ENCODE results near the gene FARSB.

DNA sequence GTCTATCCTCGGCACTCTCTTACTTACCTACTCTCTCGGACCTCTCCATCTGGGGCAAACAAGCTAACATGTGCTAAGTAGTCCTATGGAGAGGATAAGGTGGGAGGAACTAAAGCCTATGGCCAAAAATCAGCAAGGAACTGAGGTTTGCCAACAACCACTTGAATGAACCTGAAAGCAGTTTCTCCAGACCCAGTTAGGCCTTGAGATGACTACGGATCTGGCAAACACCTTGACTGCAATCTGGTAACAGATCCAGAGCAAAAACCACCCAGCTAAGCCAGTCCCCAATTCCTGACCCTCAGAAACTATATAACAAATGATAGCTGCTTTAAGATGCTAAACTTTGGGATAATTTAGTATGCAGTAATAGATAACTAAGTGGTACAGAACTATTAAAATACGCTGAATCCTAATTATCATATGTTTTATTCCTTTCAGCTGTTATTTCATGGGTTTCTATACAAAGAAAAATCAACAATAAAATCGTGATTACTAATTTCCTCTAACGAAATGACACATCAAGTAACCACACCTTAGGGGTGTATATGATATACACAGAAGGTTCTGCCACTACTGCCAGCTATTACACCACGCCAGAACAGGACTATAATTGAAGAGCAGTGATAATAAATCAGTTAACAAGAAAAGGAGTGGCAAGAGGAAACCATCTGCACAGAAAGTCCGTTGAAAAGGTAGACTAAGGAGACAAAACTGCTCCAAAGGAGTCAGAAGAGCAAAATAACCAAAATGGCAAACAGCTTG, 3.2 kb downstream of the FARSB start:
- TF ChIP-seq CTCF (IDR thresholded peaks at IDR 0.05): no peak
- TF ChIP-seq POLR2A (IDR thresholded peaks at IDR 0.05): no peak
